ENCODE measurements around the gene THG1L.

- TF ChIP-seq CREB1 (CRISPR knock-in tag; IDR thresholded peaks at IDR 0.05; ENCODE audit: low read depth) (no peak), CTCF (conservative IDR thresholded peaks at IDR 0.05; ENCODE audit: low read depth in 2 of 2) (no peak; a peak in 1 of 4 replicates), EZH2 (IDR thresholded peaks at IDR 0.05; ENCODE audit: low read depth, unreplicated experiment) (no peak), JUNB (IDR thresholded peaks at IDR 0.05; ENCODE audit: unreplicated experiment) (no peak), EZH2phosphoT487 (IDR thresholded peaks at IDR 0.05; ENCODE audit: unreplicated experiment) (no peak), POLR2AphosphoS5 (IDR thresholded peaks at IDR 0.05; ENCODE audit: low read depth) (no peak), ZNF331 (CRISPR knock-in tag; IDR thresholded peaks at IDR 0.05; ENCODE audit: low read depth) (no peak), ZNF114 (CRISPR knock-in tag; IDR thresholded peaks at IDR 0.05) (no peak), ETS1 (IDR thresholded peaks at IDR 0.05) (no peak), STAT1 (IDR thresholded peaks at IDR 0.05; ENCODE audit: unreplicated experiment) (no peak)
- TF ChIP-seq, protein P1, sequence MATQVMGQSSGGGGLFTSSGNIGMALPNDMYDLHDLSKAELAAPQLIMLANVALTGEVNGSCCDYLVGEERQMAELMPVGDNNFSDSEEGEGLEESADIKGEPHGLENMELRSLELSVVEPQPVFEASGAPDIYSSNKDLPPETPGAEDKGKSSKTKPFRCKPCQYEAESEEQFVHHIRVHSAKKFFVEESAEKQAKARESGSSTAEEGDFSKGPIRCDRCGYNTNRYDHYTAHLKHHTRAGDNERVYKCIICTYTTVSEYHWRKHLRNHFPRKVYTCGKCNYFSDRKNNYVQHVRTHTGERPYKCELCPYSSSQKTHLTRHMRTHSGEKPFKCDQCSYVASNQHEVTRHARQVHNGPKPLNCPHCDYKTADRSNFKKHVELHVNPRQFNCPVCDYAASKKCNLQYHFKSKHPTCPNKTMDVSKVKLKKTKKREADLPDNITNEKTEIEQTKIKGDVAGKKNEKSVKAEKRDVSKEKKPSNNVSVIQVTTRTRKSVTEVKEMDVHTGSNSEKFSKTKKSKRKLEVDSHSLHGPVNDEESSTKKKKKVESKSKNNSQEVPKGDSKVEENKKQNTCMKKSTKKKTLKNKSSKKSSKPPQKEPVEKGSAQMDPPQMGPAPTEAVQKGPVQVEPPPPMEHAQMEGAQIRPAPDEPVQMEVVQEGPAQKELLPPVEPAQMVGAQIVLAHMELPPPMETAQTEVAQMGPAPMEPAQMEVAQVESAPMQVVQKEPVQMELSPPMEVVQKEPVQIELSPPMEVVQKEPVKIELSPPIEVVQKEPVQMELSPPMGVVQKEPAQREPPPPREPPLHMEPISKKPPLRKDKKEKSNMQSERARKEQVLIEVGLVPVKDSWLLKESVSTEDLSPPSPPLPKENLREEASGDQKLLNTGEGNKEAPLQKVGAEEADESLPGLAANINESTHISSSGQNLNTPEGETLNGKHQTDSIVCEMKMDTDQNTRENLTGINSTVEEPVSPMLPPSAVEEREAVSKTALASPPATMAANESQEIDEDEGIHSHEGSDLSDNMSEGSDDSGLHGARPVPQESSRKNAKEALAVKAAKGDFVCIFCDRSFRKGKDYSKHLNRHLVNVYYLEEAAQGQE (IDR thresholded peaks at IDR 0.05; ENCODE audit: unreplicated experiment): no peak
- TF ChIP-seq, protein P2, sequence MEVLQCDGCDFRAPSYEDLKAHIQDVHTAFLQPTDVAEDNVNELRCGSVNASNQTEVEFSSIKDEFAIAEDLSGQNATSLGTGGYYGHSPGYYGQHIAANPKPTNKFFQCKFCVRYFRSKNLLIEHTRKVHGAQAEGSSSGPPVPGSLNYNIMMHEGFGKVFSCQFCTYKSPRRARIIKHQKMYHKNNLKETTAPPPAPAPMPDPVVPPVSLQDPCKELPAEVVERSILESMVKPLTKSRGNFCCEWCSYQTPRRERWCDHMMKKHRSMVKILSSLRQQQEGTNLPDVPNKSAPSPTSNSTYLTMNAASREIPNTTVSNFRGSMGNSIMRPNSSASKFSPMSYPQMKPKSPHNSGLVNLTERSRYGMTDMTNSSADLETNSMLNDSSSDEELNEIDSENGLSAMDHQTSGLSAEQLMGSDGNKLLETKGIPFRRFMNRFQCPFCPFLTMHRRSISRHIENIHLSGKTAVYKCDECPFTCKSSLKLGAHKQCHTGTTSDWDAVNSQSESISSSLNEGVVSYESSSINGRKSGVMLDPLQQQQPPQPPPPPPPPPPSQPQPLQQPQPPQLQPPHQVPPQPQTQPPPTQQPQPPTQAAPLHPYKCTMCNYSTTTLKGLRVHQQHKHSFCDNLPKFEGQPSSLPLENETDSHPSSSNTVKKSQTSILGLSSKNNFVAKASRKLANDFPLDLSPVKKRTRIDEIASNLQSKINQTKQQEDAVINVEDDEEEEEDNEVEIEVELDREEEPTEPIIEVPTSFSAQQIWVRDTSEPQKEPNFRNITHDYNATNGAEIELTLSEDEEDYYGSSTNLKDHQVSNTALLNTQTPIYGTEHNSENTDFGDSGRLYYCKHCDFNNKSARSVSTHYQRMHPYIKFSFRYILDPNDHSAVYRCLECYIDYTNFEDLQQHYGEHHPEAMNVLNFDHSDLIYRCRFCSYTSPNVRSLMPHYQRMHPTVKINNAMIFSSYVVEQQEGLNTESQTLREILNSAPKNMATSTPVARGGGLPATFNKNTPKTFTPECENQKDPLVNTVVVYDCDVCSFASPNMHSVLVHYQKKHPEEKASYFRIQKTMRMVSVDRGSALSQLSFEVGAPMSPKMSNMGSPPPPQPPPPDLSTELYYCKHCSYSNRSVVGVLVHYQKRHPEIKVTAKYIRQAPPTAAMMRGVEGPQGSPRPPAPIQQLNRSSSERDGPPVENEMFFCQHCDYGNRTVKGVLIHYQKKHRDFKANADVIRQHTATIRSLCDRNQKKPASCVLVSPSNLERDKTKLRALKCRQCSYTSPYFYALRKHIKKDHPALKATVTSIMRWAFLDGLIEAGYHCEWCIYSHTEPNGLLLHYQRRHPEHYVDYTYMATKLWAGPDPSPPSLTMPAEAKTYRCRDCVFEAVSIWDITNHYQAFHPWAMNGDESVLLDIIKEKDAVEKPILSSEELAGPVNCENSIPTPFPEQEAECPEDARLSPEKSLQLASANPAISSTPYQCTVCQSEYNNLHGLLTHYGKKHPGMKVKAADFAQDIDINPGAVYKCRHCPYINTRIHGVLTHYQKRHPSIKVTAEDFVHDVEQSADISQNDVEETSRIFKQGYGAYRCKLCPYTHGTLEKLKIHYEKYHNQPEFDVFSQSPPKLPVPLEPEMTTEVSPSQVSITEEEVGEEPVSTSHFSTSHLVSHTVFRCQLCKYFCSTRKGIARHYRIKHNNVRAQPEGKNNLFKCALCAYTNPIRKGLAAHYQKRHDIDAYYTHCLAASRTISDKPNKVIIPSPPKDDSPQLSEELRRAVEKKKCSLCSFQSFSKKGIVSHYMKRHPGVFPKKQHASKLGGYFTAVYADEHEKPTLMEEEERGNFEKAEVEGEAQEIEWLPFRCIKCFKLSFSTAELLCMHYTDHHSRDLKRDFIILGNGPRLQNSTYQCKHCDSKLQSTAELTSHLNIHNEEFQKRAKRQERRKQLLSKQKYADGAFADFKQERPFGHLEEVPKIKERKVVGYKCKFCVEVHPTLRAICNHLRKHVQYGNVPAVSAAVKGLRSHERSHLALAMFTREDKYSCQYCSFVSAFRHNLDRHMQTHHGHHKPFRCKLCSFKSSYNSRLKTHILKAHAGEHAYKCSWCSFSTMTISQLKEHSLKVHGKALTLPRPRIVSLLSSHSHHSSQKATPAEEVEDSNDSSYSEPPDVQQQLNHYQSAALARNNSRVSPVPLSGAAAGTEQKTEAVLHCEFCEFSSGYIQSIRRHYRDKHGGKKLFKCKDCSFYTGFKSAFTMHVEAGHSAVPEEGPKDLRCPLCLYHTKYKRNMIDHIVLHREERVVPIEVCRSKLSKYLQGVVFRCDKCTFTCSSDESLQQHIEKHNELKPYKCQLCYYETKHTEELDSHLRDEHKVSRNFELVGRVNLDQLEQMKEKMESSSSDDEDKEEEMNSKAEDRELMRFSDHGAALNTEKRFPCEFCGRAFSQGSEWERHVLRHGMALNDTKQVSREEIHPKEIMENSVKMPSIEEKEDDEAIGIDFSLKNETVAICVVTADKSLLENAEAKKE (CRISPR knock-in tag; IDR thresholded peaks at IDR 0.05): no peak
Observed at GRCh38 chr5:157690690-157691433, 40.4 kb upstream of the THG1L start.
